Measurements from ENCODE around the gene CCNH.

The CCNH gene

DNA sequence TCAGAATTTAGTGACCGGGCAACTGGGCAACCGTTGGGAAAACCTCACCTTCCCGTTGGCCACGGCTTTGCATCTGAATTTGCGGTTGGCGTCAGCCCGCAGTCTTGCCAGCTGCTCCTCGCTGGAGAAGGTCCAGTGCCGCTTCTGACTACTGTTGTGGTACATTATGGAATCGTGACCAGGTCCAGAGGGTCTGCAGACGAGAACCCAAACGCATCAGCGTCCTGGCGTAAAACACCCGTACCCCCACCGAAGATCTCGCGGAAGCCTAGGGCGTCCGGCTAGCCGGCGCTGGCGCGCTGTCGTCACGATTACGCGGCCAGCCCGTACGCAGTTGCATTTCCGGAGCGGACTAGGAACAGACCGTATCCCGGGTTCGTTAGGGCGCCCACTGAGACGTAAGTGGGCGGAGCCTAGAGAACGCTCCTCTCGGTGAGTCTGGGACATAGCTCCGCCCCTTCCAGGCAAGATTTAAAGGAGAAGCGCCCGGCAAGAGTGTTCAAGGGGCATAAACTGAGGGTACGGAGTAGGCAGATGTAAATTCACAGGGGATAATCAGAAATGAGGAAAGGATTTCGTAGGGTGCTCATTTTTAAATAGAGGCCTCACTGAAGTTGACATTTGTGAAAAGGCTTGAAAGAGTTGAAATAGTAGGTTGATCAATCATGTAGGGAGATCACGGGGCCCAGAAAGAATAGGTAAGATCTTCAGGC, at the start of gene CCNH:
TSS of gene CCNH (minus strand) at position 301 of the 713 bp plus-strand sequence. CDS start at position 165, 136 bp downstream.
- DNase-seq (ENCODE audit: low read depth) = peak; percentile 91

DNA sequence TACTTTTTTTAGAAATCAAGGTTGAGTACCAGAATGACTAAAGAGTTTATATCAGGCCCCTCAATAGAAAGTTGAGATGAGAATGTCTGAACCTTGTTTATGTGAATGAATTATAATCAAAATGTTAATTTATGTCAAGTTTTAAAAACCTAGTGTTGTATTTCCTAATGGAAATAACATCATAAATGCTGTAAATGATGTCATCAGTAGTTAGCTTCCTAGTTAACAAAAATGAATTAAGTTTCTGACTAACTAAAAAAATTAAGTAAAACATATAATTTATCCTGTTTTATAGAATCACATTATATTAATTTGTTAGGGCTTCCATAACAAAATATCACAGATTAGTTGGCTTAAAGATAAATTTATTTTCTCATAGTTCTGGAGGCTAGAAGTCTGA, 45.0 kb upstream of the CCNH start:
- DNase-seq (ENCODE audit: low read depth) = no peak

DNA sequence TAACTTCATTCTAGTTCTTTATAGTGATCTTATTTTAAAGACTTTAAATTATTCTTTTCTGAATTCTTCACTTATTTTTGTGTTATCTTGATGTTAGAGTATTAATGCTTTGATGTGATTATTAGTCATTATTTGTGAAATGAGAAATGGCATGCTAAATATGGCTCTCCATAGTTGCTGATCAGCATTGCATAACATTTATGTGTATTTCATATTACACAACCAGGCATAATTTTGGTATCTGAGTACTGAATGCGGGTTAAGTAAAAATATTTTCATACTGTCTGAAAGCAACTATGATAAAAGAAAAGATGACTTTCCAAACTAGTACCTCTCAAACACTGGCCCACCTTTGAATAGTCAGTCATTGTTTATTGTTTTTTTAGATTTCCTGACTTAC, 41.1 kb upstream of the CCNH start:
- DNase-seq (ENCODE audit: low read depth) = no peak

DNA sequence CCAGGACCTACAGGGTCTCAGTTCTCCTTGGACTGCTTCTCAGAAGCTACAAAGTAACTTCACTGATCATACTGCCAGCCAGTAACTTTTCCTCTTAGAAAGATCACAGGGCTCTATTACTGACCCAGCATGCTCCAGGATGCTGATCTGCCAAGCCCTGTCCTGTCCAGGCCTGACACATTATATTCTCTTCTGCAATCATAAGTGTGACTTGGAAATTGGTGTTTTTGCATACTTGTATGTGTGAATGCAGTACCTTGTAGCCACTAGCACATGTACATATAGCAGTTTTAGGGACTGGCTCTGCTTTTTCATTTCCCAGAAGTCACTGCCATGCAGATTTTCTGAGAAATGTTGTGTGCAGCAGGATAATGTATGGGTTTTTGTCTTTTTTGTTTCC, 40.1 kb upstream of the CCNH start:
- DNase-seq (ENCODE audit: low read depth) = no peak

DNA sequence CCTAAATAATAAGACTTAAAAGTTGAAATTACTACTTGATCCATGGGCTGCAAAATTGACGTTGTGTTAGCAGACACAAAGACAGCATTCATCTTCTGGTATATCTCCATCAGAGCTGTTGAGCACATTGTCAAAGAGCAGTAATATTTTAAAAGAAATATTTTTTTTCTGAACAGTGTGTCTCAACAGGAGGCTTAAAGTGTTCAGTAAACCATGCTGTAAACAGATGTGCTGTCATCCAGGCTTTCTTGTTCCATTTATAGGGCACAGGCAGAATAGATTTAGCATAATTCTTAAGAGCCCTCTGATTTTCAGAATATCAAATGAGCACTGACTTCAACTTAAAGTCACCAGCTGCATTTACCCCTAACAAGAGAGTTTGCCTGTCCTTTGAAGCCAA, 29.7 kb upstream of the CCNH start:
- no peak for DNase-seq (ENCODE audit: low read depth)

DNA sequence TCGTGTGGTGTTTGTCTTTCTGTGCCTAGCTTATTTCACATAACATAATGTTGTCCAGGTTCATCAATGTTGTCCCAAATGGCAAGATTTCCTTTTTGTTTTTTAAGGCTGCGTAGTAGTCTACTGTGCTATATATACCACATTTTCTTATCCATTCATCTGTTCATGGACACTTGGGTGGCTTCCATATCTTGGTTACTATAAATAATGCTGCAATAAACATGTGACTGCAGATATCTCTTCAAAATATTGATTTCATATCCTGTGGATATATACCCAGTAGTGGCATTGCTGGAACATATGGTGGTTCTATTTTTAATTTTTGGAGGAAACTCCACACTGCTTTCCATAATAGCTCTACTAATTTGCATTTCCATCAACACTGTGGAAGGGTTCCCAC, 25.5 kb upstream of the CCNH start:
- no peak for DNase-seq (ENCODE audit: low read depth)

DNA sequence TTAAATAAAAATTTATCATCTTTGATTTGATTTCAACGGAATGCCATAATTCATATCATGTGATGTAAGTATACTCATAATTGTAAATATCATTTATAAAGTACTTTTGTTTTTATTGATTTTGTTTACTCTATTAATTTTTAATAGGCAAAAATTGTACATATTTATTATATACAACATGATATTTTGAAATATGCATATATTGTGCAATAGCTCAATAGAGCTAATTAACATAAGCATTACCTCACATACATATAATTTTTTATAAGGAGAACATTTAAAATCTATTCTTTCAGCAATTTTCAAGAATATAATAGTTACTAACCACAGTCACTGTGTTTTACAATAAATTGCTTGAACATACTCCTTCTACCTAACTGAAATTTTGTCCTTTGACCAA, 25.0 kb upstream of the CCNH start:
- no peak for DNase-seq (ENCODE audit: low read depth)

DNA sequence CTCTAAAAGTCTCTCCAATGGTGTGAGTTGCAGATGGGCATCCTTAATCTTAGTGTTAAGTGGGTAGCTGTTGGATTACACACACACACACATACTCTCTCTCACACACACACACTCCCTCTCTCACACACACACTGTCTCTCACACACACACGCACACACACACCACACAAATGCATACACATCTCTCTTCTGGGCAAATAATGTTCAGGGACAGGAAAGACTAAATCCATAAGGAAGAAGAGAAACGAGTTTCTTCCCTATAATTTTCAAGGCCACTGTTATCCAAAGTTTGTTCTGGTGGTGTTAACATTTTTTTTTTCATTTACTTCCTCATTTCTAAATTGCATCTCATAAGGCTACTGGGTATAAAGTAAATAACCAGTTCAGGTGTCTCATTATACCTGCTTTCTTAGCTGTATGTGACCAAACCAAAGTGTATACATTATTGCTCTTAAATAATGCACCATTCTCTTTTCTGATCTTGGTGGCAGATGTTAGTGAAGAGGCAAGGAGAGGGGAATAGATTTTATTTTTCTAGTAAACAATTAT, 22.5 kb upstream of the CCNH start:
- no peak for DNase-seq (ENCODE audit: low read depth)

DNA sequence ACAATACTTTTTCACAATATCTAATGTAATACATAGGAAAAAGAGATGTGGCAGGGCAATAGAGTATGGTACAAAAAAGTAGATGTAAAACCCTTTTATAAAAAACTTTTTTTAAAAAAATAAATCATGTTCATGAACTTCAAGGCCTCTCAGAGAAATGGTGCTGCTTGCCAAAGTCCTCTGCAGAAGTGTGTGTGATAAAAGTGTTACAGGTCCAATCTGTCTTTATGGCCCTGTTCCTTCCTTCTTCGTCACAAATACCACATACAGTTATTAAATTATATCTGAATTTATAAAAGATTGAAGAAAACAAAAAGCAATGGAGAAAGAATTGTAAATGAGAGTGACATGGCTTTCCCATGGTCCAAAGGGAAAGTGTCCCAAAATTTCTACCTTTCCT, 21.7 kb upstream of the CCNH start:
- no peak for DNase-seq (ENCODE audit: low read depth)

DNA sequence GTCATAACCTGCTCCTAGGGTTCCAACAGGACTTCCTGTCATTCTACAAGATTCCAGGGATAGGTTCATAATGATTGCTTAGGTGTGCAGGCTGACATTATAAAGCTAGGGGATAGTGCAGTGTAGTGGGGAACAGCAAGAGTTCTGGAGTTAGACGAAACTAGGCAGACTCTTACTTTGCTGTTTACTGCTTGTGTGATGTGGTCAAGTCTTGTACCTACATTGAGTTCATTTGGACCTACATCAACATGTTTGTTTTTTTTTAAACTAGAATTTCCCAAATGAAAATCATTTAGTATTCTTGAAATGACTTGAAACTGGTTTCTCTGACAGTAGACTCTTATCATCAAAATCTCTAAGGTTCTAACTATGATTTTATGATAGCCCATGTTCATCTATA, 21.2 kb upstream of the CCNH start:
- DNase-seq (ENCODE audit: low read depth) = no peak

DNA sequence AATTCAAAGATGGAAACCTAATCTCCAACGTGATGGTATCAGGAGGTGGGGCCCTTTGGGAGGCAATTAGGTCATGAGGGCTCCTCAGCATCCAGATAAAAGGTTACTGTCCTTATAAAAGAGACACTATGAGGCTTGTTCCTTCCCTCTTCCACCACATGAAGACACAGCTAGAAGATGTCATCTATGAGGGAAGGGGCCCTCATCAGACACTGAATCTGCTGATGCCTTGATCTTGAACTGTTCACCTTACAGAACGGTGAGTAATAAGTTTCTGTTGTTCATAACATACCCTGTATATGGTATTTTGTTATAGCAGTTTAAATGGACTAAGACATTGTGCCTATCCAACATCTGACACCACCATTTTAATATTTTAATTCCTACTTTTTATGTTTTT, 19.7 kb upstream of the CCNH start:
- DNase-seq (ENCODE audit: low read depth) = no peak

DNA sequence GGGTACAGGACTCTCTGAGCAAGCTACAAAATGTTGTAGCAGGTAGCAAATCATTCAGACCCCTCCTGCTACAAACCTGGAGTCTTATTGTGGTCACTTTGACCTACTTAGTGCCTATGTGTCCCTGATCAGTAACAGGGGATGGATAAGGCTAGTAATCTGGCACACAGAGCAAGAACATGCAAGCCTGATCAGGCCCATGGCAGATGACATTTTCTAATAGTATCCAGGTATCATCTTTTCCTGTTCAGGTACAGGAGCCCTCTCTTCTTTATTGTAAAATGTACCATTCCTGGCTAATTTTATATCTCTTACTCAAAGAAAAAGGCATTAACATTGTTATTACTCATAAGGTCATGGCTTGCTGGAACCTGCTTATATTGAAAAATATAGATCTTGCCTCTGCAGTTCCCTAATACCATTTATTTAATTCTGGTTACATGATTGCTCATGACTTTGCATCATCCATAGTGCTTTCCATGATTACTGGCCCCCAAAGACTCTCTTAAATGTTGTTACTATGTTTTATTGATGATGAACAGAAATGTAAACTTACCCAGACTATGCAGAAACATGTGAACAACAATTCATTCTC, 18.2 kb upstream of the CCNH start:
- DNase-seq (ENCODE audit: low read depth) = no peak

DNA sequence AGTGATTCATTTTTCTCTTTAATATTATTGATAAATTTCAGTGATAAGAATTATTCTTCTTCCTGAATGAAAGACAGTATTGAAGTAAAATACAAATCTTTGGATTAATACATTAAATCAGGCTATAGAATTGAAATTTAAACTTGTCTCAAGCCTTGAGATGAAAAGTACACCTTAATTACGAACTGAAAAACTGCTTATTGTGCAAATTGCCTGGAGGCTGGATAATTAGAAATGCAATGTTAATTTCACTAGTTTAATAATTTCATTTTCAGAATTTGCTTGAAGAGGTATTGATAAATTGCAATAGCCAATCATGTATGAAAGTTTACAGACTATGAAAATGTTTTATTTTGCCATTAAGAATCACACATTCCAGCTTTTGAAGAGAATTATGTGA, 11.0 kb upstream of the CCNH start:
- no peak for DNase-seq (ENCODE audit: low read depth)

DNA sequence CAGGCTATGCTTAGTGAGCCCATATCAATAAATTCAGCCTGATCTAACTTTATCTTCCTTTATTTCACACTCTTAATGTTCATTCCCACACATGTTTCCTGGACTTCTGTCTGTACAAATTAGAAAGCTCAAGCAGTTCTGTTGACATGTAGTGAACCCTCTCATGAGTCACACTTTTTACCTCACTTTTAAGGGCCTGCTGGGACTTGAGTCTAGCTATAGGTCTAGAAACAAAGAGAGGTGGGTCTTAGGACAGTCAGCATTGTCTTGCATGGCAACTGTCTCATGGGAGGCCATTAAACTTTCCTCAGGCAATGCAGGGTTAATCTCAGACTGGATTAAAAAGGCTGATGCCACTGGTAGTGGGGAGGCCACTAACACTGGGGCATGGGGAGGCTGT, 8.6 kb upstream of the CCNH start:
- no peak for DNase-seq (ENCODE audit: low read depth)

DNA sequence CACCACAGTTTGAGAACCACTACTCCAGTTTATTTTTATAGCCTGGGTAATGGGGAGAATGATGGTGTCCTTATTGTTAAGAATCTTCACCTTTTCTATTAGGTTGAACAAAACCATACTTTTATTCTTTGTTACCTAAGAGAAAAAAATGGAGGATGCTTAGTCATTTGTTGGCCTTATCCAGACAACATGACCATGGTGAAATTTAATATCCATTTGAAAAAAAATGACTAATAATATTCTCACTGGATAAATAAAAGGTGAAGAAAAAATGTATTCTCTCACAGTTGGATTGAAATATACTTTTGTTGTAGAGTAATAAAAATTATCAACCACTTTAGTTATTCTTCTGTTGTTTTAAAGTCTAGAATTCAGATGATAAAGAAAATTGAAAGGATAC, 5.8 kb upstream of the CCNH start:
- no peak for DNase-seq (ENCODE audit: low read depth)

DNA sequence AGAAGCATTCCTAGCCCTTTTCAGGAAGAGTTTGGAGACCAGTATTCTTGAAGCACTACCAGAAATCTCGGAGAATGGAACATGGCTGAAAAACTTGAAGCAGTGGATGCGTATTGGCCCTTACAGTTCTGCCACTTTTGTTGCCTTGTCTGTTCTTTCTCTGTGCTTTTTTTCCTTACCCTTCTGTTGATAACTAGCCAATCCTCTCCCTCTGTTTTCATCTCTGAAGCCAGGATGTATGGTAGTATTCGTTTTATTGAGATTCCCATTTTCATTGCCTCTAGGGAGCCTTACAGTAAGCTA, 564 bp upstream of the CCNH start:
- DNase-seq (ENCODE audit: low read depth) = no peak

DNA sequence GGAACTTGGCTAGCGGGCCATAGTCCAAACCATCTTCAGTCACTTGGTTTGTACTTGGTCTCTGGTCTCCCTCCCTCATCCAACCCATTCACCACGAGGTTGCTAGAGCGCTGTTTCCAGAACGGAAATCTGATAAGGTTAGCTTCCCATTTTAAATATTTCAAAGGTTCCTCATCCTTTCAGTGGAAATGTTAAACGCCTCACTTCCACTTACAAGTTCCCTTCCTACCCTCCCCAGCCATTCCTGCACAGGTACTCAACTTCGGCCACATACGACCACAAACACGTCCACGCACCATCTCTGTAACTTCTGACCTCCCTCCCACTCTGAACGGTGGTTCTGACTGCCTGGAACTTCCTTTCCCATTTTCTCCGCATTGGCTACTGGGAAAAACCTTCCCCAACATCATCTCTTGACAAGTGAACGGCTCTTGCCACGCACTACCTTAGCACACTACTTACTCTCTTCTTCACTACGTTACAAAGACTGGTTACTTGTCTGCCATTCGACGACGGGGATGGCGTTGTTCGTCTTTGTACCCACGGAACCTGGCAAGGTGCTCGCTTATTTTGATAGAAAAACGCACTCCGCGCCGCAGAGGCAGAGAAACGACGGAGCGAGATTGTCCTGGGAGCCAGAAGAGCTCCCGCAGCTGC, 629 bp downstream of the CCNH start:
- DNase-seq (ENCODE audit: low read depth) = no peak

DNA sequence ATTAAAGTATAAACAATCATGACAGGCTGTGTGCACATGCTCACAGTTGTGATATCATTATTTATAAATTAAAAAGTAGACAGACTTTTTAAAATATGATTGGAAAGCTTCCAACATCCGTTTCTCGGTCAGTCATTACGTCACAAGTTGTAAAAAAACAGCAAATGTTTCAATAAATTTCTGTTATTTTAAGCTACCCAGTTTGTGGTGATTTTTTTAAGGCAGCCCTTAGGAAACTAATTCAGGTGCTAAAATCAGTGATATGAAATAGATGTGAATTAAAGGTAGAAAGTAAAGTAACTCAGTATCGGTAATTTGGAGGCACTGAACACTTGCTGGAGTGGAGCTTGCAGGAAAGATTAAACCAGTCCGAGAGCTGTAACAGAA, 1.2 kb downstream of the CCNH start:
- no peak for DNase-seq (ENCODE audit: low read depth)

DNA sequence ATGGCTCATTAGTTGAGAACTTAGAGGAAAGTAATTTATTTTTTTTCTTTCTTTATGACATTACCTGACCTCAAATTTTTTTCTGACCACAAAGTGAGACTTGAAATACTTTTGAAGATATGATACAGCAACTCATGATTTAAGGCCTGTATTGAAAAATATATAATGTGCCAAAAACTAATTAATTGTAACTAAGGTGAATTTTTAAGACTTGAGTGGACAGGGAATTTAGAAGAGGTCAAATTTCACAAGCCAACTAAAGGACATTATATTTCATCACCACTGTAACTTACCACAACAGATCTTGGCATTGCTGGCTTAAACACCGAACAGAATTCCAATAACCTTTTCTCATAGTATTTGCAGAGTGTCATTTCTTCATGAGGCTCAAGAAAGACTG, 1.8 kb downstream of the CCNH start:
- peak; percentile 70 for DNase-seq (ENCODE audit: low read depth)

DNA sequence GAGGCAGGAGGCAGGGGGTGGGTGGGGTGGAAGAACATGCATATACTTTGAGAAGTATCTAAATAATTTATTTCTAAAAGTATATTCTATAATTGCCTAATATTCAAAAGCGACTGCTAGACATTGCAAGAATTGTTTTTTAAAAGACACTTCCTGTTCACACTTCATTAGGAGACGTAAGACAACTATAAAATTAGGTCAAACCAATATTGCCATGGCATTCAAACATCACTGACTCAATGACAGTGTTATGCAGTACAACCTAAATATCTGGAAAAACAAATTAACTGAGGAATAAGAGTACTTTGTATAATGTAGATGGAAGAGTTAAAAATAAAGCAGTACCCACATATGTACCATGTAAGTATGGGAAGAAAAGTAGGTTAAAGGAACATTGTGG, 4.5 kb downstream of the CCNH start:
- no peak for DNase-seq (ENCODE audit: low read depth)

DNA sequence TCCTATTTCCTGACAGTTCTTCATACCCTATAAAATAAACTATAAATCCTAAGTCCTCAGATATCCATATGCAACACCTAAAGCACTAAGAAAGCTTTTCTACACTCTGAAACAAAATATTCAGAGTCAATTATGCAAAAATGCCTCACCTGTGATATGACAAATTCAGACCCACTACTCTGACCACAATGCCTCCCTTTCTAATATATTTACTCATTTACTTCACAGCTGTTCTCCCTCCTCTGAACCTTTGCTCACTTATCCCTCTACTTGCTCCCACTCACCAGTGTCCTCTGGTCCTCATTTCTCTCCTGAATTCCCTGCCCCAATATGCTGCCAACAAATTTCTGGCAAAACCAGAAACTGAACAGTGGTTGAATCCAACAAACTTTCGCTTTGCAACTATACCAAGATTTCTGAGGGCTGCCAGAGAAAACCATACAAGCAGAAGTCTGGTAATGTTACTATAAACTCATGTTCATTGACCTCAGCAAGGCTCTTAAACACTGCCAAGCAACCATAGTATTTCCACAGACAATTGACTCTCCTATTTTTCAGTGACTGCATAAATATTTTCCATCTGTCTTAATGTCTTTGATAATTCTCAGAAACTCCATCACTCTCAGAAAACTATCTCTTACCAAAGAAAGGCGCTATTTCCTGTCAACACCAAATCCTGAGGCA, 7.1 kb downstream of the CCNH start:
- no peak for DNase-seq (ENCODE audit: low read depth)

DNA sequence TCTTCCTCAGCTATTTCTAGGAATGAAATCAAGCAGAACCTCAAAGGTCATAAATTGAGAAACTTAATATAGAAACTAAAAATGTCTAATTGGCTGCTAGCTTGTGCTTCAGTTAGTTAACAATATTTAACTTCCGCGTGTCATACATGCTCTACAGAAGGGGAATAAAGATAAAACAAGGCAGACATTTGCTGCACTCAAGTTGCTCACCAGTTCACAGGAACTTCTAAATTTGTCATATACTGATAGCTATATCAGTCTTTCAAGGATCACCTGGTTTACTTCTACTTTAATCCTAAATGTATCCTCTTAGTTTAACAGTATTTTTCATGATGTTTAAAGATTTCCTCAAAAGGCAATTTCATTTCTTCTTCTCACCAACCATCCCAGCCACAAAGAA, 8.4 kb downstream of the CCNH start:
- no peak for DNase-seq (ENCODE audit: low read depth)

DNA sequence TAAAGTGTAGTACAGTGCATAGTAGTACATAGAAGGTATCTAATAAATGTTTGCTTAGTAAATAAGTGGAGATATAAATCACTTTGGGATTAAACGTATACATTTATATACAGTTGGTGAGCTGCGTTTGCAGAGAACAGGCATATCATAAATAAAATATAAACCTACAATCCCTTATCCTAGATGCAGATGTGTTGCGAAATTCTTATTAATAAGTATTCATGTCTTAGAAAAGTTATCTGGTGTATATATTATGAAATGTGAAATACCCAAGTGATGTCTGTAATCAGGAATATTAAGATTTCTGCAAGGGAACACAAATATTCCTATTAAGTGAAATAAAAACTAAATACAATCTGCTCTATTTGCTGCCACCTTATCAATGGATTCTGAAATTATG, 8.8 kb downstream of the CCNH start:
- no peak for DNase-seq (ENCODE audit: low read depth)

Data from HS-5 (cell line).